GM03348 (cell line): ENCODE data around the gene ITGAV.
A peak's percentile ranks its signal among the peaks of the same experiment; 100 is the strongest.
"Not testable (repeated sequence)": the region's sequence is repeated elsewhere in the genome, so short reads cannot be mapped to it uniquely, and the experiment has no call there.

Experiments
- DNase-seq: peaks from one replicate; pipeline ENCODE4 v3.0.0; 2012; ENCODE audit warnings: low spot score

Gene ITGAV

GRCh38 chr2:186589612-186590349, at the start of gene ITGAV:
Gene ITGAV (plus strand): TSS chr2:186590056. CDS start chr2:186590339, 283 bp downstream.
- DNase-seq = peak; percentile 95

DNA sequence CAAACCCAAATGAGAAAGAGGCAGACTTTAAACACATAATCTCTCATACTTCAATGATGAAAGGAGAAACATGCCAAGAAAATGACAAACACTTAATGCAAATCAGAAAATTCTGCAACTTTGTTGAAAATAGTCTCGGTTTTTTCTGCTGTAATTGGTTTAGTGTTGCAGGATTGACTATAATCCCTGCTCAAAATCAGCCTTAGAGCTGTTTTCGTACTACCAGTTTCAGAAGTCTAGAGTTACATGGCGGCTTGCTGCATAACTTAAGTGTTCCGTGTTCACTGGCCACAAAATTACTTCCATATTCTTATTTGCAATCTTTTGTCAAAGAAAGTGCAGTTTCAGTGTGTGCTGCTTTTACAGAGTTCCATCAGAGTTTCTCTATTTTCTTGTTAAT, 48.9 kb upstream of the ITGAV start:
- DNase-seq = peak; percentile 32

DNA sequence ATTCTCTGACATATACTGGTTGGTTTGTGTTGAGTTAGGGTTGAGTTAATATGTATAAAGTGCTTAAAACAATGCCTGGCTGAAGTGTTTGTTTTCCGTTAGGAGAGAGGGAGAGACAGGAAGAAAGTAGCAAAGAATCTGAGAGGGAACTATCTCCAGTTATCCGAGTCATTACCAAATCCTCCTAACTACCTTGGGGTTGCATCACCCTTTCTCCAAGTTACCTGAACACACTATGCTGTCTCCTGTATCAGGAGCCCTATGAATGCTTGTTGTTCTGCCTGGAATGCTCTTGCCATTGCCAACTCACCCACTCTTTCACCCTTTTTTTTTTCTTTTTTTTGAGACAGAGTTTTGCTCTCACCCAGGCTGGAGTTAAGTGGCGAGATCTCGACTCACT, 47.9 kb upstream of the ITGAV start:
- DNase-seq = no peak

GRCh38 chr2:186543561-186544131, 46.2 kb upstream of the ITGAV start:
- DNase-seq = peak; percentile 47

GRCh38 chr2:186544255-186544675, 45.6 kb upstream of the ITGAV start:
- DNase-seq = peak; percentile 63

- DNase-seq = peak; percentile 50
Observed at GRCh38 chr2:186546846-186547245, 43.0 kb upstream of the ITGAV start.

GRCh38 chr2:186551323-186552050, 38.4 kb upstream of the ITGAV start:
- DNase-seq = peak; percentile 16

- no peak for DNase-seq
Observed at GRCh38 chr2:186554429-186554828, 35.4 kb upstream of the ITGAV start.

- no peak for DNase-seq
Observed at GRCh38 chr2:186554850-186555671, 34.8 kb upstream of the ITGAV start.

DNA sequence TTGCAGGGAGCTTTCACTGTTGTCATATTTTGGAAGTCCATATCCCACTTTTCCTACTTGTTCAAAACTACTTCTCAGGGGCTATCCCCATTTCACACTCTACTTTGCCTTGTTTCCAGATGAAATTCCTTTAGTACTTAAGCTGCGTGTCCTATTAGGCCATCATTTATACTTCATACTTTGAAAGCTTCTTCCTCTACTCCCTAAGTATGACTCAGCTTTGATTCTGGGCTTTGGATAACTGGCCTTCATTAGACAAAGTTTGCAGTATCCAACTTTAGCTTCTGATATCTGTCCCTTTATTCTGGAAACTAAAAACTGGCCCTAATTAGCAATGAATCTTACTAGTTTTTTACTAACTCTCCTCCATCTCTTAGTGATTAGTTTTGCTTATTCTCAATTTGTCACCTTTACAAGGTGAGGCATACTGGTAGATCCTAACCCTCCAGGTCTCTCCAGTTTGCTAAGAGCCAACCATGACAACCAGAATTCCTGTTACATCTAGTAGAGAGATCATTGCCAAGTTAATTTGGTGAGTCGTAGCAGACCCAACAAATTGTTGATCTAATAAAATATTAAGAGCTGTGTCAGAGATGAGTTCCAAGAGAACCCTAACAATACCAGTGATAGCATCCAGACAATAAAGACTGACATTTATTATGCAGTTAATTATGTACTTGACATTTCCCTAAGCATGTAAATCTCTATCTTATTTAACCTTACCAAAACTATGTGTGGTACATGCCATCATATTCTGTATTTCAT, 31.2 kb upstream of the ITGAV start:
- no peak for DNase-seq

- DNase-seq = no peak
Observed at GRCh38 chr2:186559370-186559769, 30.5 kb upstream of the ITGAV start.

GRCh38 chr2:186559848-186560247, 30.0 kb upstream of the ITGAV start:
- no peak for DNase-seq

DNA sequence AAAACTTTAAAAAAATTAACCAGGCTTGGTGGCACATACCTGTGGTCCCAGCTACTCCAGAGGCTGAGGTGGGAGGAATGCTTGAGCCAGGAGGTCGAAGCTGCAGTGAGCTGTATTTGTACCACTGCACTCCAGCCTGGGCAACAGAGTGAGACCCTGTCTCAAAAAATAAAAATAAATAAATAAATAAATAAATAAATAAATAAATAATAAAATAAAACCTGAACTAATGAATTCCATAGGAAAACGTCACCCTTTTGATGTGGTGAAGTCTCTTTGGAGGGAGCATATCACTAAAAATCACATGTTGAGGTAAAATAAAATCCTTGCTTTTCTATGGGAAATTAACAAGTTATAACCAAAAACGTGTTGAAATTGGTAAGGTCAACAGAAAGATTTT, 29.6 kb upstream of the ITGAV start:
- no peak for DNase-seq

GRCh38 chr2:186561467-186562208, 28.2 kb upstream of the ITGAV start:
- DNase-seq = no peak

DNA sequence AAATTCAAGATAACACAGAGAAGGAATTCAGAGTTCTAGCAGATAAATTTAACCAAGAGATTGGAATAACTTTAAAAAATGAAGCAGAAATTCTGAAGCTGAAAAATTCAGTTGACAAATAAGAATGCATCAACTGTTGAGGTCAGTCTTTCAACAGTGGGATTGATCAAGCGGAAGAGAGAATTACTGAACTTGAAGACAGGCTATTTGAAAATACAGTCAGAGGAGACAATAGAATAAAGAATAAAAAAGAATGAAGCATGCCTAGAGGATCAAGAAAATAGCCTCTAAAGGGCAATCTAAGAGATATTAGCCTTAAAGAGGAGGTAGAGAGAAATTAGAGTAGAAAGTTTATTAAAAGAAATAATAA, 27.7 kb upstream of the ITGAV start:
- DNase-seq = no peak

DNA sequence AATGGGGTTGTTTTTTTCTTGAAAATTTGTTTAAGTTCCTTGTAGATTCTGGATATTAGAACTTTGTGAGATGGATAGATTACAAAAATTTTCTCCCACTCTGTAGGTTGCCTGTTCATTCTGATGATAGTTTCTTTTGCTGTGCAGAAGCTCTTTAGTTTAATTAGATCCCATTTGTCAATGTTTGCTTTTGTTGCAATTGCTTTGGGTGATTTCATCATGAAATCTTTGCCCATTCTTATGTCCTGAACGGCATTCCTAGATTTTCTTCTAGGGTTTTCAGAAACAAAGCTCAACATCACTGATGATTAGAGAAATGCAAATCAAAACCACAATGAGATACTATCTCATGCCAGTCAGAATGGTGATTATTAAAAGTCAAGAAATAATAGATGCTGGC, 21.3 kb upstream of the ITGAV start:
- DNase-seq = not testable (repeated sequence)

GRCh38 chr2:186569127-186569526, 20.7 kb upstream of the ITGAV start:
- DNase-seq = not testable (repeated sequence)

DNA sequence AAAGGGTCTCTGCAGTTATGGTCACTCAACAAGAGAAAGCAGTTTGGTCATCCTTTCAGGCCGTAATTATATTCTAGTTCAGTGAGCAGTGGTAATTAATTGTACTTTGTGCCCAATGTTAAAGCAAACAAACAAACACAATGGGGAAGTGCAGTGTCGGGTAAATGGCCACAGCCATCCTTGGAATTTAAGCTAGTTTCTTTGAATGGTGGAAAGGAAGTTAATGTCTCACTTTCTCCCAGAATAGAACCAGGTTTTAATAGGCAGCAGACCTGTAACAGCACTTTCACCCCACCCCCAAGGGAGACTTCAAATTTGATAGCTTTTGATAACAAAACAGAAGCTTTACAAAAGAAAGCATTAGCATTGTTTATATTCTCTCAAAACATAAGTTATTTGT, 20.0 kb upstream of the ITGAV start:
- DNase-seq = no peak

GRCh38 chr2:186570604-186571003, 19.3 kb upstream of the ITGAV start:
- DNase-seq = no peak

- no peak for DNase-seq
Observed at GRCh38 chr2:186572705-186573104, 17.2 kb upstream of the ITGAV start.

GRCh38 chr2:186573531-186573930, 16.3 kb upstream of the ITGAV start:
- no peak for DNase-seq
